HG03442 (cell line): ENCODE data around the gene TMCO4.

Experiments
- ATAC-seq: cut with Tn5 transposase; IDR thresholded peaks from one replicate; pipeline ENCODE4 v1.9.1; 2021; ENCODE audit warnings: mild to moderate bottlenecking, moderate library complexity; ENCODE audit not compliant: unreplicated experiment

TMCO4 gene

GRCh38 chr1:19689085-19689757 lies 110.5 kb downstream of the TMCO4 start:
- ATAC-seq = no peak

- ATAC-seq = no peak
Observed at GRCh38 chr1:19688041-19688842, 111.5 kb downstream of the TMCO4 start.

GRCh38 chr1:19687414-19687813 lies 112.3 kb downstream of the TMCO4 start:
- no peak for ATAC-seq

GRCh38 chr1:19685994-19686393 lies 113.7 kb downstream of the TMCO4 start:
- ATAC-seq = no peak

GRCh38 chr1:19684677-19685076 lies 115.0 kb downstream of the TMCO4 start:
- no peak for ATAC-seq

- no peak for ATAC-seq
Observed at GRCh38 chr1:19683351-19683750, 116.4 kb downstream of the TMCO4 start.

GRCh38 chr1:19682901-19683300 lies 116.8 kb downstream of the TMCO4 start:
- ATAC-seq = no peak

GRCh38 chr1:19682257-19682656 lies 117.5 kb downstream of the TMCO4 start:
- ATAC-seq = no peak

GRCh38 chr1:19680644-19681043 lies 119.1 kb downstream of the TMCO4 start:
- ATAC-seq = no peak

- no peak for ATAC-seq
Observed at GRCh38 chr1:19679691-19680090, 120.0 kb downstream of the TMCO4 start.

- no peak for ATAC-seq
Observed at GRCh38 chr1:19678931-19679453, 120.7 kb downstream of the TMCO4 start.

- no peak for ATAC-seq
Observed at GRCh38 chr1:19678493-19678892, 121.2 kb downstream of the TMCO4 start.

GRCh38 chr1:19676438-19676922 lies 123.2 kb downstream of the TMCO4 start:
- no peak for ATAC-seq

GRCh38 chr1:19675797-19676196 lies 123.9 kb downstream of the TMCO4 start:
- no peak for ATAC-seq

- ATAC-seq = no peak
Observed at GRCh38 chr1:19672237-19672636, 127.5 kb downstream of the TMCO4 start.

- ATAC-seq = no peak
Observed at GRCh38 chr1:19670787-19671186, 128.9 kb downstream of the TMCO4 start.

GRCh38 chr1:19668888-19669287 lies 130.8 kb downstream of the TMCO4 start:
- no peak for ATAC-seq

- no peak for ATAC-seq
Observed at GRCh38 chr1:19665496-19666465, 133.9 kb downstream of the TMCO4 start.

- no peak for ATAC-seq
Observed at GRCh38 chr1:19665186-19665495, 134.6 kb downstream of the TMCO4 start.

GRCh38 chr1:19664453-19665185 lies 135.1 kb downstream of the TMCO4 start, which contains the start of gene HTR6:
HTR6 (plus strand) TSS chr1:19664875; CDS start chr1:19665754, 879 bp downstream.
- ATAC-seq = no peak
